DMS153 treated with DMSO at 0.1 percent for 48 hours (cell line): Measurements from ENCODE around the gene SERPINA5.
"Not testable (repeated sequence)": the region's sequence is repeated elsewhere in the genome, so short reads cannot be mapped to it uniquely, and the experiment has no call there.

Source experiments
- DNase-seq: peaks from one replicate; lab custom pipeline; 2025; ENCODE audit not compliant: unreplicated experiment; lab: John Stamatoyannopoulos, UW

SERPINA5 gene

DNA sequence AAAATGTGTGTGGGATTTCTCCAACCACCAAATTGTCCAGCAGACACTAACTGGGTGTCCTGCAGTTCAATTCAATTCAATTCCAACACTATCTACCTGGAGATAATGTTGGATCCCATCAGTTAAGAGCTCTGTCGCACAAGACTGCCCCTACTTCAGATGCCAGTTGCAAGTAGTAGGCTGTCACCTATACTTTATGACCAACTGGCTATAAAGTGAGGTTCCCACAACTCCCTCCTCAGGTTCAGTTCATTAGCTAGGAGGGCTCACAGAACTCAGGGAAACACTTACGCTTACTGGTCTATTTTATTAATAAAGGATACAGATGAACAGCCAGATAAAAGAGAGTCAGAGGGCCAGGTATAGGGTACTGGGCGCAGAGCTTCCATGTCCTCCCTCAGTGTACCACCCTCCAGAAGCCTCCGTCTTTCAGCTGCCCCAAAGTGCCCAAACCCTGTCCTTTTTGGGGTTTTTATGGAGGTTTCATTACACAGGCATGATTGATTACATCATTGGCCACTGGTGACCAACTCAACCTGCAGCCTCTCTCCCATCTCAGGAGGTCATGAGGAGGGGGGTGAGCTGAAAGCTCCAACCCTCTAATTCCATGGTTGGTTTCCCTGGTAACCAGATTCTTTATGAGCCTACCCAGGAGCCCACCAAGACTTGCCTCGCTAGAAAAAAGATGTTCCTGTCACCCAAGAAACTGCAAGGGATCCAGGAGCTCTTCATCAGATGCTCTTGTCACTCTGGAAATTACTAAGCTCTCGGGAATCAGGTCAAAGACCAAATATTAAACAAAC is 7.5 kb upstream of the SERPINA5 start:
- DNase-seq, result no peak

- DNase-seq, result no peak
Observed at GRCh38 chr14:94574336-94574735, 6.9 kb upstream of the SERPINA5 start.

GRCh38 chr14:94575730-94576585 is 5.3 kb upstream of the SERPINA5 start:
- DNase-seq, result no peak

- DNase-seq, result not testable (repeated sequence)
Observed at GRCh38 chr14:94577472-94577871, 3.8 kb upstream of the SERPINA5 start.

- no peak for DNase-seq
Observed at GRCh38 chr14:94578712-94579111, 2.5 kb upstream of the SERPINA5 start.

DNA sequence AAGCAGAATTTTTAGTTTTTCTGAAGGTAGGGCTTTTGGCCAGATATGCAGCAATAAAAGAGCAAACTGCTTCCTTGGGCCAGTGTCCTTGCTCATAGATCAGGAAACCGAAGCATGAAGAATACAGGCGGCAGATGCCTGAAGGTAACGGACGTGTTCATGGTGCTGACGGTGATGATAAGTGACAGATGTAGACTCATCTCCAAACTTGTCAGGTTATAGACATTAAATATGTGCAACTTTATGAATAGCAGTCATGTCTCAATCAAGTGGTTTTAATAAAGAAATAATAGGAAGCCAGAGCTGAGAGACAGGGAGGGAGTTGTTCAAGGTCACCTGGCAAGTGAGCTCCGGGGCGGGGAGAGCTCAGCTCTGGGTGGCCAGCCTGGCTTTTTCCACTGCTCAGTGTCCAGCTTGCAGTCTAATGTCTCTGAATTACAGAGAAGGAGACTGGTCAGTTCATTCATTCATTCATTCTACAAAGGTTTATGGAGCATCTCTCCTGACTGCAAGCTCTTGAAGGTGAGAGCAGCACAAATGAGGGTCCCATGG is 1.0 kb downstream of the SERPINA5 start:
- DNase-seq, result no peak

DNA sequence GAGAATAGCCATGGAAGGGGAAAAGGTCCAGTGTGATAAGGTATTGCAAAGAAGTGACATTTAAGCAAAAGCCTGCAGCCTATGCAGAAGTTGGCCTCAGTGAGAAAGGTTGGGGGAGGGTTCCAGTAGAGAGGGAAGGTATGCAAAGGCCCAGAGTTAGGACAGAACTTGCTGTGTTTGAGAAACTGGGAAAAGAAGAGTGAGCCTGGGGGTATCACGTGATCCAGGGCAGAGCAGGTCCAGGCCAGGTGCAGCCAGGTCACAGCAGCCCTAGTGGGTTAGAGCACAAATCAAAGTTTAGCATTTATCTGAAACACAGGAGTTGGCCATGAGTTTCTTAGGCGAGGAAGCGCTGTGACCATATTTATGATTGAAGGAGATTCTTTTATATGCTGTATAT is 1.6 kb downstream of the SERPINA5 start:
- no peak for DNase-seq

DNA sequence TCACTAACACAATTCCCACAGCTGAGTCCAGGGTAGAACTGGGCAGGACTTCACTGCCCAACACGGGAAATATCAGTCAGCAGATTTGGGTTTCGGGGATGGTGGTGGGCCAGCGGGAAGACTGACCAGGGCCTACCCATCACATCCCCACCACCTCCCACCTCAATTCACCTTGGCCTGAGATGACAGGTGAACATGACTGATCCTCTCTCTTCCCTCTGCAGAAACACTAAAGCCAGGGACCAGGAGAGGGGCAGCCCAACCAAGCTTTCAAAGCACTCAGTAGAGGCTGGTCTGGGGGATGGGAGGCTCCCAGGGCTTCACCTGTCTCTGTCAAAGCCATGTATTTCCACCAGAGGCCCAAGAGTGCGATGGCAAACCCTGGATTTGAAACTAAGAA is 2.3 kb downstream of the SERPINA5 start:
- DNase-seq, result no peak

GRCh38 chr14:94584591-94585280 is 3.5 kb downstream of the SERPINA5 start:
- DNase-seq, result no peak

DNA sequence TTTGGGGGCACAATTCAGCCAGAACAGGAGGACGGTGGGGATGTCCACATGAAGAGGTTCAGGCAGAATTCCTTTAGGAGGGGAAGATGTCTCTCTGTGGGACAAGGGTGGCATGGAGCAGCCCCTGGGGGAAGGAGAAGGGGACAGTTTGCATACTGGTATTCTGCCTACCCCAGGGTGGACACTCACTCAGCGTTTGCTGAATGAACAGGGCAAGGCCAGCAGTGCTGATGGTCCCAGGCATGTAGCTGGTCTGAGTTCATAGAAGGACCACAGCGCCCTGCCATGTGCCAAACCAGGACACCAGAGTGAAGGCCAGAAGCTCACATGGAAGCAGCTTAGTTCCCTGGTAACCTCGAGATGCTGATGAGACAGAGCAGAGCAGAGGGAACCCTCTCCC is 5.4 kb downstream of the SERPINA5 start:
- no peak for DNase-seq

- DNase-seq, result no peak
Observed at GRCh38 chr14:94588311-94588710, 7.1 kb downstream of the SERPINA5 start.

GRCh38 chr14:94591073-94591472 is 9.8 kb downstream of the SERPINA5 start:
- no peak for DNase-seq

GRCh38 chr14:94591871-94592270 is 10.6 kb downstream of the SERPINA5 start:
- DNase-seq, result no peak

DNA sequence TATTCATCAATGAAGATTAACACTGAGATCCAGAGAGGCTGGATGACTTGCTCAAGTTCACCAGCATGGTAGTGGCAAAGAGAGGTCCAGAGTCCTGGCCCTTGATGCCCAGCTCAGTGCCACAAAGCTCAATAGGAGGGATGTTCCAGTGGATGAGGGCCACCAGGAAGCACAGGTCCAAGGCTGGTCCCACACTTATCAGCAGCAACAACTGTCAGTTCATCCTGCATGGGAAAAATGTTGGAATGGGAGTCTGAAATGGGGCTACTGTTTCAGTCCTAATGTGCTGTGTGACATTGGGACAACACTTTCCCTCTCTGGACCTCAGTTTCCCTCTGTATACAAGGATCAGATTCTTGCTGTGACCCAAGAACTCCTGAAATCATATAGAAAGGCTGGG is 11.2 kb downstream of the SERPINA5 start:
- DNase-seq, result no peak

GRCh38 chr14:94593376-94593748 is 12.1 kb downstream of the SERPINA5 start:
- DNase-seq, result no peak

GRCh38 chr14:94593749-94594431 is 12.7 kb downstream of the SERPINA5 start:
- DNase-seq, result no peak

DNA sequence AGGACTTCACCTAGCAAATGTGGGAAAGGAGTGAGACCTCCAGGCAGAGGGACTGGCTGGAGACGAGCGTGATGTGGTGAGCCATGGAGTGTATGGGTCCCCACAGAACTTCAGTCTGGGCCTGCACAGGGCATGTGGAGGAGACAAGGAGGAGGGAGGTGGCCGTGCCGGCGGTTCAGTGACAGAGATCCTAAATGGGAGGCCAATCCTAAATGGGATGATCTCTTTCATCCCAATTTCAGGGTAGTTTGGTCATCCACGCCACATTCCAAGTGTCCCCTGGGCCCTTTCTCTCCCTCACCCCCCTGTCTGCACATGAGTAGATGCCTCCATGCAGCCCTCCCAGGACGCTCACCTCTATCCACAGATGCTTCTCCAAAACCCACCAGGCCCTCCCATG is 13.2 kb downstream of the SERPINA5 start:
- DNase-seq, result no peak

GRCh38 chr14:94595912-94596311 is 14.7 kb downstream of the SERPINA5 start:
- no peak for DNase-seq

- no peak for DNase-seq
Observed at GRCh38 chr14:94596361-94596760, 15.1 kb downstream of the SERPINA5 start.

DNA sequence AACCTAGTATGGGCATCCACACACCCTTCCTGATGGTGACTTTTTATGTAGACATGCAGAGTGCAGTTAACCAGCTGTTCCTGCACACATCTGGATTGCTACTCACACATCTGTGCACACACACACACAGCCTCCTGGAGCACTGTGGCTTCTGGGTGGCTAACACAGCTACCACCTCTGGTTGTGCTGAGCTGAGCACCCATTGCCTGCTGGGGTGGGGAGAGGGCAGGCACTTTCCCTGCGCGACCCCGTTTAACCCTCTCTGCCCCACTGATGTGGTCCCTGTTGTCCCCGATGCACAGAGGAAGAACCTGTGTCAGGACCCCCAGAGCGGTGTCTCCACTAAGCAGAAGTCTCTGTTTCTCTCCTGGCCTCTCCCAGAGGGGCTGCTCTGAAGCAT is 16.6 kb downstream of the SERPINA5 start:
- no peak for DNase-seq

GRCh38 chr14:94598506-94598815 is 17.2 kb downstream of the SERPINA5 start:
- DNase-seq, result no peak
